Endothelial cell of hepatic sinusoid (primary cell): ENCODE data around the gene FAM222A.

Experiments
- in situ Hi-C: cut with HindIII; loops from 2 replicates; pipeline ENCODE4 v1.10.0; 2017; ENCODE audit warnings: low sequenced_read_pairs

FAM222A gene

DNA sequence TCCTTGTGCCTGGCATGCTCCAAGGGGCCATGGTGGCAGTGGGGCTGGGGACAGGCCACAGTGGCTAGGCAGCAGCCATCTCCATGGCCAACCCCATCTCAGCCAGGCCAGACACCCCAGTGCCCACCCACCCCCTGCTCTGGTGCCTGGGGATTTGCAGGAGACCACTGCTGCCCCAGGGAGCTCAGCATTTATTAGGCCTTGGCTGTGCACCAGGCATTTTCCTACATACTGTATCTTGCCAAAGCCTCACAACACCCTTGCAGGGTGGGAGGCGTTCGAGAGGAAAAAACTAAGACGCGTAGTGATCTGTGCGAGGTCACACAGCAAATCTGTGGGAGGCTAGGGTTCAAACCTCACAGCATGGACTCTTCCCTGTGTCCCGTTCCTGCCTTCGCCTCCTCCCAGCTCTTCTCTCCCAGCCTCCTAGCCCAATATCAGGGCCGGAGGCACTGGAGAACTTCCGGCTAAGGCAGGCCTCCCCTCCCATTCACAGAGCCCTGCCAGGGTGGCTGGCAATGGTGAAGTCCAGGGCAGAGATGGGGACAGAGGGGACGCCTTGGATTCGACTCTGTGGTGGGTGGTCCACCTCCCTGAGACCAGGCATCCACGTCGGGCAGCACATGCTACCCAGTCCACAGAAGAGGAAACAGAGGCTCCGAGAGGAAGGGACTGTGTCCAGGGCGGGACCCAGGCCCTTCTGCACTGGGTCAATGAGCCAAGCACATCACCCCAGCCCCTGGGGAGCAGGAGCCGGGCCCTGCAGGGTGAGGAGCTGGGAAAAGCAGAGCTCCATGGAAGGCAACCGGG, 57.4 kb downstream of the FAM222A start:
- in situ Hi-C loops: no loop called here

DNA sequence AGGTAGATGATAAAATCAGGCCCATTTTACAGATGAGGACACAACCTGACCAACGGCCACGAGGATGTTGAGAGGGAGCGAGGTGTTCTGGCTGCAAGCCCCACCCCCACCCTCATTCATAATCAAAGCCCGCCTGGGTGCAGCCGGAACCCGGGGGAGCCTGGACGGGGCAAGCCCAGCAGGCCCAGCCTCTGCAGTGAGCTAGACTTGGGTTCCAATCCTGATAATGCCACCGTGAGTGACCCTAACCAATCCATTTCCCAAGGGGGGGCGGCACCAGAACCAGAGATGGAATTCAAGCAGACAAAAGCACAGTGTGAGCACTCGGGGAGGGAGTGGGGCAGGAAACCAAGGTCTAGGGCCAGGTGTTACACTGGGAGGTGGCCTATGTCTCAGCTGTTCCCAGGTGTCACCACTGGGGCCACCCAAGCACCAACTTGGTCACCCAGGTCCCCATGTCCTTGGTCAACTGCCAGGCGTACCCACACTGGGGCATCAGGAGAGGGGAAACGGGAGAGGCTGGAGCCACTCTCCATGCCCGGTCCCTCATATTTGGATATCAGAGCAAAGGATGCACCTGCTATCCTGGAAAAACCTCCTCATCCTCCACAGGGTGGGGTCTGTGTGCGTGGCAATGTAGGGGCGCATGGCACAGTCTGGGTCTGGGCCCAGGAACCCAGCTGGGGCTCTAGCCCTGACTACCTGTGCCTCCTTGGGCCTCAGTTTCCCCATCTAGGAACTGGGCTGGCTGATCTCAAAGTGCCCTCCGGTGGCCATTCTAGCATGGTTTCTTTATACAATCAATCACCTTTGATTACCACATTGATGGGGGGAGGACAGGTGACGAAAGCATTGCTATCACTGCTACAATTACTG, 58.4 kb downstream of the FAM222A start:
- in situ Hi-C loops: no loop called here

DNA sequence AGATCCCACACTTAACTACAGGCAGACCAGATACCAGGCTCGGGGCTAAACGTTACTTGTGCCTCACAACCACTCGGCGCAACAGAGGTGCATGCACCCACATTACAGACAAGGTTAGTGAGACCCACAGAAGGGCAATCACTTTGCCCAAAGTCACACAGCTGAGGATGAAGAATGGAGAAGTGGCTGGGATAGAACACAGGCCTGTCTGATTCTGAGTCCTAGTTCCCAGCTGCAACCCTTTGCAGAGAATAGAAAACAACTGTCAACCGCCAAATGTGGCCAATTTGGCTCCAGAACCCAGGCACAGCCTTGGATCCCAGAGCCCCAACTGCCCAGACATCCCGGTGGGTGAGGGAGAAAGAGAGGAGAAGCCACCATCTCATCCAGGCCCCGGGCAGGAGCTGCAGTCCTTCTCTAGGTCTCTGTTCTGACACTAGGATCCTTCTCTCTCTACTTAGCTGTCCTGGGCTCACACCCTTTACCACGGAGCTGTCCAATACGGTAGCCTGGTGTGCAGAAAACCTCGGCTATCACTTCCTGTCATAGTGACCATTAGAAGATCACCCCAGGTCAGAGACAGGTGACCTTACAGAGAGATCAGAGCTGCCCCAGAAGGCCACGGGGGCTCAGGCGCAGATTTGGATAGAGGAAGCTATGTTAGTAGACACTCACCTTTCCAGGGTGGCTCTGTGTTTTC, 59.1 kb downstream of the FAM222A start:
- in situ Hi-C loops: no loop called here

DNA sequence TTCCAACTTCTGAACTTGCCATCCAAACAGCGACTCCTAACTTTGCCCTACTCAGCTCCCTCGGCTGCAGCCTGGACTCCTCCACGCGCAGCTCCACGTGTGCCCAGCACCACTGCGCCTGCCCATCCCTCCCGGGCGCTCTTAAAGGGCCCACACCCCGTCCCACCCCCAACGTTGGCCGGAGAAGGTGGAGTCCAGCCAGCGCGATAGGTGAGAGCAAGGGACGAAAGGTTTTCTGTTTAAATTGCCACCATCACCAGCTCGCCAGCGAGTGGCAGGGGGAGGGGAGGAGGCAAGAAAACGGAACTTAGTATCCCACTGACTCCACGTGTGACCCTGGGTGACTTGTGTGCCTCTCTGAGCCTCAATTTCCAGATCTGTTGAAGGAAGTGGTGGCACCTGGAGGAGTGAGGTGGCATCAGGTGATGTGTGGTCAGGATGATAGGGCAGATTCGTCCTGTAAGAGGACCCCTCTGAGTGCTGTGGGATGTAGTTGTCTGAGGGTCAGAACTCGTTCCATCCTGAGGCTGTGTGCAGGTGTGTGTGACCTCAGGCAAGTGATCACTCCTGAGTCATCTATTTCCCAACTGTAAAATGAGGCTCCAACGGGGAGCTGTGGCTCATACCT, 59.9 kb downstream of the FAM222A start:
- in situ Hi-C loops: no loop called here

DNA sequence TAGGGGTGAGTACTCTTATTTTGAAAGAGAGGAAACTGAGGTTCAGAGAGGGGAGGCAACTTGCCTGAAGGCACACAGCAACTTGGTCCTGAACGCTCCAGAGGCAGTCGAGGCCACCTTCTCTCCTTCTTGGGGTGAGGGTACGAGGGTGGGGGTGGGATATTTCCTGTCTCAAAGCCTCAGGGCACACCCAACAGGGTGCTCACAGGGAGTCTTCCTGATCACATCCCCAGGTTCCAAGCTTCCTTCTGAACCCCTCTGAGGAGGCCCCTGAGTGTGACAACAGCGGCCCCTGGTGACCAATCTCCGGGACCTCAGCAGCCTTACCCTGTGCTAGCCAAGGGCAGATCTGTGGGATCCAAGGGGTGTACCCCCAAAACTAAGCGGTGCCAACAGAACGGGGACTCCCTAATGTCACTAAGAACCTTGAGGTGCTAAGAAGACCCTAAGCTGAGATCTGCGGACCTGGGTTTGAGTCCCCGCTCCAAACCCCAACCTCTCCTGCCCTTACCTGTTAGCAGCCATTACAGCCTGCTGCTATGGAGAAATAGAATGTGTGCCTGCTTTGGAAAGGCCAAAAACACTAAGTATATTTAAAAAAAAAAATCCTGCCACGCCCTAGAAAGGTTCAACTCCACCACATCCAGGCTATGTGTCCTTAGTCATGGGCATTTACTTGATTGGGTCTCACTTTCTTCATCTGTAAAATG, 61.7 kb downstream of the FAM222A start:
- in situ Hi-C loops: loop anchor here (5.0 to 25.0 kb wide), 2 partner anchors 163 to 263 kb away; no protein-coding TSS in a partner anchor

DNA sequence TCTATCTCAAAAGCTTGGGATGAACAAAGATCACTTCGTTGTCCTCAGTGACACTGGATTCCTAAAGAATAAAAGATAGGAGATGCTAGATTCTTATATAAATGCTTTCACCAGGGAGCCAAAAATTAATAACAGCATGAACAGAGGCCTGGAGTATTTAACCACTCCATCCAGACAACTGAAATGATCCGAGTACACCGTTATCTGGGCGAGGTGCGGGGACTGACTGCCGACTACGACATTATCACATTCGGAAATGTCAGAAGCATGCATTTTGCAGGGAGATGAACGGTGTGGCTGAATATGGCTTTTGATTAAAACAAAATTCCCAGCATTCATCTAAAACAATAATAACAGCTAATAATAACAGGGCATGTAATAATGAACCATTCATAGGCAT, 63.0 kb downstream of the FAM222A start:
- in situ Hi-C loops: loop anchor here (5.0 to 25.0 kb wide), 2 partner anchors 164 to 264 kb away; no protein-coding TSS in a partner anchor

DNA sequence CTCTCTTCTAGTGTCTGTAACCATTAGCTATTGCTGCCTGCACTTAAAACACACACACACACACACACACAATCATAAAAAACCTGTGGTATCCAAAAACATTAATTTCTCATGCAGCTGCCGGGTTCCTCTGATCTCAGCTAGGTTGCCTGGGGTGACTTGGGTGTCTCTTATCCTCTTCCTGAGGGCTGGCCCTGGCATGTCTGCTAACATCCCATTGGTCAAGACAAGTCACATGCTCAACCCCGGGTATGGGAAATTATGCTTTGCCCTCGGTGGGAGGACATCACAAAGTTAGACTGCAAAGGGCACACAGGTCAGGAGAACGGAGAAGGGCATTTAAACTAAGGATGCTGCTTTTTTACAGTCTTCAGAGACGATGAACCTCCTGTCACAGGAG, 63.9 kb downstream of the FAM222A start:
- in situ Hi-C loops: loop anchor here (5.0 to 25.0 kb wide), 2 partner anchors 165 to 265 kb away; no protein-coding TSS in a partner anchor

DNA sequence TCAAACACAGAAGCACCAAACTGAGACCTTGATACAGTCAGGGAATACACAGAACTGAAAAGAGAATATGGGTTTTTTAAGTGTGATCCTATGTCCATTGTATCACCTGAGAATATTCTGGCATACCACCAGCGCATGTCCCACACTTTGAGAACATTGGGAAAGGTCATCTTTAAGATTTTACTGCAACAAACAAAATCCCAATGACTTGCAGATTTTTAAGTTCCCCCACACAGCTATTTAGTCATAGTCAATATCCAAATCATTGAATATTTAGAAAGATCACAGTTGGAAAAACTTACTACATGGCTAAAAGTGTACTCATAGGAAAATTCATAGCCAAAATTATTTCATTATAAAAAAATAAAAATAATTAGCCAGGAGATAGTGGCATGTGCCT, 65.1 kb downstream of the FAM222A start:
- in situ Hi-C loops: loop anchor here (5.0 to 25.0 kb wide), 2 partner anchors 166 to 266 kb away; no protein-coding TSS in a partner anchor

DNA sequence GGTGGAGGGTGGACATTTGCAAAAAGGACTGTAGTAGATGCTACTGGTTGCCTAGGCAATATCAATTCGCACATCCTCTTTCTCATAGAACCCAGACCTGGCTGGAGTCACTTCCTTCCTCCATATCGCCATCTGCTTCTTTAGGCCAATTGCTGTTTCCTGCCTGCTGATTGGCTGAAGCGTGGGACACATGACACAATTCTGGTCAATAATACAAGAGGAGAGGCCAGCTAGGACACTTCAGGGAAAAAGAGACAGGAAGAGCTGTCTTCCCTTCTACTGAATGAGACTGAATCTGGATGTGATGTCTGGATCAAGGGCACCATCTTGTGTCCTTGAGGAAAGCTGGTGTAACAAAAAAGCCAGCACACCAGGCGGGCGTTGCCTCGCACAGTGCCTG, 65.8 kb downstream of the FAM222A start:
- in situ Hi-C loops: loop anchor here (5.0 to 25.0 kb wide), 2 partner anchors 167 to 267 kb away; no protein-coding TSS in a partner anchor

DNA sequence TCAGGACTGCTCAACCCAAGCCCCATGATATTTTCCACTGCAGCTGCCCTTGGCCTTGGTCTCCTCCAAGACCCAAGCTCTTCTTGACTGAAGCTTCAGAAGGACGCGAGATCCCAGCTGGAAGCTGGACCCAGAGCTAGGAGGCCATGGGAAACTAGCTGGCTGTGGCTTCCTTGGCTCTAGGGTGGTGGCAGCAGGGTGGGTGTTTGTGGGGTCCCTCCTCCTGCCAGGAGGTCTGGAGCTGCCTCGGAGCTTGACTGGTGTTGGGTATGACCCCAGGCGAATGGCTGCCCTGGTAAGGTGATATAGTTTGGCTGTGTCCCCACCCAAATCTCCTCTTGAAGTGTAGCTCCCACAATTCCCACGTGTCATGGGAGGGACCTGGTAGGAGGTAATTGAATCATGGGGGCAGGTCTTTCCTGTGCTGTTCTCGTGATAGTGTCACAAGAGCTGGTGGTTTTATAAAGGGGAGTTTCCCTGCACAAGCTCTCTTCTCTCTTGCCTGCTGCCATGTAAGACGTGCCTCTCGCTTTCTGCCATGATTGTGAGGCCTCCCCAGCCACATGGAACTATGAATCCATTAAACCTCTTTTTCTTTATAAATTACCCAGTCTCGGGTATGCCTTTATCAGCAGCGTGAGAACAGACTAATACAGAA, 68.2 kb downstream of the FAM222A start:
- in situ Hi-C loops: loop anchor here (25.0 kb wide), 1 partner anchor 169 kb away; no protein-coding TSS in a partner anchor

DNA sequence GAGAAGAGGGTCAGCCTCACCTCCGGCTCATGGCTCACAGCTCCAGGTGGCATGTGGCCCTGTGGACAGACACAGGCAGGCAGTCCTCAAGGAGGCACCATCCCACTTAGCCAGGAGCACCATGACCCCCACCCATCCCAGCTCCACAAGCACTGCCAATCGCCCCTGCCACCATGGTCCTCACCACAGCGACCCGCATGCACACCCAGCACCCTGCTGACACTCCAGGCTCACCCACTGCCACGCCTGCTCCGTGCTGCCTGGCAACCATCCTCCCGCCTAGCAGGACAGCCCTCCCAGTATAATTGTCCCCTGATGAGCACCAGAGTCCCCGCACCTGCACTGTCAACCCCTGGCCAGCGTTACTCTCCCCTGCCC, 68.7 kb downstream of the FAM222A start:
- in situ Hi-C loops: loop anchor here (25.0 kb wide), 1 partner anchor 170 kb away; no protein-coding TSS in a partner anchor

DNA sequence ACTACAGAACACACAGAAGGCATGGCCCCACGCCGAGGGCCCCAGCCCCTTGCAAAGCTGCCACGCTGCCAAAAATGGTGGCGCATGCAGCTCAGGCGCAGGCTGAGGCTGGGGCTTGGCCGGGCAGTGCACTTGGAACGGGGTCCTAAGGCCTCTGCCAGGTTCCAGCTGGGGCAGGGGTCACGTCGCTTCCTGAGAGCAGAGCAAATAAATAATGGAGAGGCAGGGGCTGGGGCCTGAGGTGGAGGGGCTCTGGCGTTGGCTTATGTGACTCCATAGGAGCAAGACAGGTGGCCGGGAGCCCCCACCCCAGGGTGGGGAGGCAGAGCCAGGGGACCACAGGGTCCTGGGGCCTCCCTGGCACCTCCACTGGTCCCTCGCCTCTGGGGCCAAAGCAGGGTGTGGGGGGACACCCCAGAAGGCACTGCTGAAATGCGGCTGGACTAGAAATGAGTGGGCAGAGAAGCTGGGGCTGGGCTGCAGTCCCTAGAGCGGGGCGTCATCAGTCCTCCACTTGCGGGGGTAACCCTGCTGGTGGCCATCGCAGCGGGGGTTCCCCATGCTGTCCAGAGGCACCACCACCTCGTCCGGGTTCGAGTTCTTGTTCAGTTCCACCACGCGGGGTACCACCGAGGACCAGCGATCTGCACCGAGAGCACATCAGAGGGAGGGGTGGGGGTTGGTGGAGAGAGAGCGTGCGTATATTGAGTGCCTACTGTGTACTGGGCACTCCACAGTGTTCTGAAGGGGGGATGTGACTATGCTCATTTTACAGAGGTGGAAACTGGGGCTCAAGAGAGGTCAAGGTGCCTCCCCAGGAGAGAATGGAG, 69.7 kb downstream of the FAM222A start:
- in situ Hi-C loops: loop anchor here (25.0 kb wide), 1 partner anchor 171 kb away; no protein-coding TSS in a partner anchor

DNA sequence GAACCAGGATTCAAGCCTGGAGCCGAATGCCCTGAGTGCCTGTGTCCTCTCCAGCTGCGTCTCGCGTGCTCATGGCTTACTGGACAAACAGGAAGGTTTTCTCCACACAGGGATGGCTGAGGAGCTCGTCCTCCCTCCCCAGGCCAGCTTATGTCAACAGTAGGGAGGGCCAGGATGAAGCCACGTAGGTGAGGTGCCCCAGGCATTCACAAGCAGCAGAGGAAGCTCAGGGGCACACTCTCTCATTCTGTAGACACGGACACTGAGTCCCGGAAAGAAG, 70.3 kb downstream of the FAM222A start:
- in situ Hi-C loops: loop anchor here (25.0 kb wide), 1 partner anchor 172 kb away; no protein-coding TSS in a partner anchor

DNA sequence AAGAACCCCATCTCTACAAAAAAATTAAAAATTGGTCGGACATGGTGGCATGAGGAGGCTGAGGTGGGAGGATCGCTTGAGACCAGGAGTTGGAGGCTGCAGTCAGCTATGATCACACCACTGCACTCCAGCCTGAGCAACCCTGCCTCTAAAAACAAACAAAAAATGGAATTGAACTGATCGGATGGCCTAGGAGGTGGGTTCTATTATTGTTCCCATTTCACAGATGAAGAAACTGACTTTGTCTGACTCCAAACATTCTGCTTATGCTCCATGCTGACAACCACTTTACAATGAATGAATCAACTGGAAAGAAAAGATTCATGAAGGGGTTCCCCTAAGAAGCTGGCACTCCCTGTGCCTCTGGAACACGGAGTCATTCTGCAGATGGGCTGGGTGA, 72.2 kb downstream of the FAM222A start:
- in situ Hi-C loops: loop anchor here (25.0 kb wide), 1 partner anchor 174 kb away; no protein-coding TSS in a partner anchor

DNA sequence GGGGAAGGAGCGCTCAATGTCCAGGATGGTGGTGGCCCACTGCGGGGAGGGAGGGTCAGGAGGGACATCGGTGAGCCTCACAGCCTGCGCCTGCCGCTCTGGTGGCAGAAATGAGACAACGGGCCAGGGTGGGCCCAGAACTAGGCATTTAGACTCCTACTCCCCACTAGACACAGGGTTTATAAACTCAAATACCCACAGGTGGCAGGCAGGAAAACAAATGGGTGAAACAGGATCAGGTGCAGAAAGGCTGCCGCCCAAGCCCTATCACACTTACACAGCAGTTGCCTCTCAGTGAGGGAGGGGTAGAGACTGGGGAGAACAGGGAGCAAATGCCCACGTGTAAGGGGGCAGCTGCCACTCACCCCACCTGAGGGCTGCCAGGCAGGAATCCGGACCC, 73.2 kb downstream of the FAM222A start:
- in situ Hi-C loops: loop anchor here (25.0 kb wide), 1 partner anchor 174 kb away; no protein-coding TSS in a partner anchor

DNA sequence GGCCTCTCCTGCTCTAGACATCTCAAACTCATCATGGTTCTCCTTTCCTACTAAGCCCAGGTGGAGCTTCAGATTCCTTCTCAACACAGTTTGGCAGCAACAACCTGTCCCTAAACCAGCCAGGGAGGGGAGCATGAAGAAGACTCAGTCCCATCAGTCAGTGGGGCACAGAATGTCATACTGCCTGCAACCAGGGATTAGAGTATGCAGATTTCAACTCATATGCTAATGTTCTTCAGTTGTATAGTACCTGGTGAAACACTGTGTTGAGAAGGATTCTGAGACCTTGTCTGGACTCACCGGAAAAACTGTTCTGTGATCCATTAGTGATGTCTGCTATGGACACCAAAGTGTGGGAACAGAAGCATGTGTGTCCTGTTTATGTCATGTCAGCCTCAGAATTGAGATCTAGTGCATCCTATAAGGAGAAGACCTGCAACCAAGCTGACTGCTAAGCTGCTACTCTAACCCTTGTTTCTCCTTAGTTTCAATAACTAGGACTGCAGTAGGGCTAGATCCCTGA, 76.0 kb downstream of the FAM222A start:
- in situ Hi-C loops: loop anchor here (25.0 kb wide), 1 partner anchor 177 kb away; no protein-coding TSS in a partner anchor

DNA sequence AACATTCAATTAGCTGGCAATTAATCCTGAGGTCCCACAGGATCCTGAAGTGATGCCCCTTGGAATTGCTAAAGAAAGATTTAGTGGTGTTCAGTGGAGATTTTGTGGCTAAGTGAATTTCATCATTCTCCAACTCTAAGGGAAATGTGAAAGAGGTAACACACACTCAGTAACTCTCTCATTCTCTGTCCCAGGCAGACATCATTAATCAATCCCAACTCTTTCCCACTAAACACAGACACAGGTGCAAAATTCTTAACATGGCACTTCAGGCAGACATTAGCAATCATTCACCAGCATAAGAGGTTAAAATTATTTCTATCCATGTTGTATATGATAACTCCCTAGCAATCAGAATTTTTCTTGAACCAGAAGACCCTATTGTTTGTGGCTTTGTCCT, 79.4 kb downstream of the FAM222A start:
- in situ Hi-C loops: loop anchor here (25.0 kb wide), 1 partner anchor 181 kb away; no protein-coding TSS in a partner anchor

DNA sequence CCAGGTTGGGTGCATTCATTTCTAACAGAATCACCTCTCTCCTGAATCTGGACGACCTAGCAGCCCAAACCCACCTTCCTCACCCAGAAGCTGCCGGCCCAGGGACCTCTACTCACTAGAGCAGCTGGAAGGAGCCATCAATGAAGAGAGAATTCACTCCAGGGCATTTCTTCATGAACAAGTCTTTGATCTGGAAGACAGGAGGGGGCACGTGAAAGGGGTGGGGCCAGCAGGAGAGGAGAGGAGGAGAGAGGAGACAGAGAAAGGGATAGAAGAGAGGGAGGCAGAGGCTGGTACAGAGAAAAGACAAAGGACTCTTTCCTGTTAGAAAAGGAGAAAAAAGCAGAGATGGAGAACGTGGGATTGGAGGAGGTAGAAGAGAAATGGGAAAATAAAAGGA, 79.8 kb downstream of the FAM222A start:
- in situ Hi-C loops: loop anchor here (25.0 kb wide), 1 partner anchor 181 kb away; no protein-coding TSS in a partner anchor
